ENCODE data around the gene PAPPA.

- TF ChIP-seq POLR2AphosphoS5 (IDR thresholded peaks at IDR 0.05): no peak
- TF ChIP-seq CTCF (IDR thresholded peaks at IDR 0.05): no peak
These were observed 242.1 kb downstream of the PAPPA start for GRCh38 chr9:116395699-116396037.

Measured in esophagus muscularis mucosa (tissue), 3 donors.